NT2/D1 (cell line): ENCODE results near the gene SIPA1L2.

Experiments used
- DNase-seq: peaks from one replicate; pipeline ENCODE4 v3.0.0-alpha.2; 2011; ENCODE audit warnings: low read depth, low spot score
- H3K27me3 ChIP-seq: 2 replicates; pipeline ENCODE4 v1.6.0; 2011; ENCODE audit warnings: mild to moderate bottlenecking; ENCODE audit not compliant: insufficient read length, insufficient read depth
- H3K36me3 ChIP-seq: 2 replicates; pipeline ENCODE4 v1.6.1; 2011; ENCODE audit warnings: mild to moderate bottlenecking, low read length, mixed read lengths; ENCODE audit not compliant: insufficient read depth, insufficient read length
- H3K4me1 ChIP-seq: 2 replicates; pipeline ENCODE4 v1.5.1; 2011; ENCODE audit not compliant: insufficient read depth, insufficient read length
- H3K4me3 ChIP-seq: 2 replicates; pipeline ENCODE4 v1.5.1; 2011; ENCODE audit warnings: low read depth; ENCODE audit not compliant: insufficient read length
- H3K9ac ChIP-seq: 2 replicates; pipeline ENCODE4 v1.6.0; 2011; ENCODE audit warnings: low read depth; ENCODE audit not compliant: insufficient read length
- H3K9me3 ChIP-seq: 2 replicates; pipeline ENCODE4 v1.5.1; 2011; ENCODE audit warnings: mild to moderate bottlenecking, low read length; ENCODE audit not compliant: insufficient read depth
- SUZ12 ChIP-seq: IDR thresholded peaks from 2 replicates; pipeline ENCODE4 v1.6.1; 2011; ENCODE audit not compliant: insufficient read length, insufficient read depth; ENCODE audit errors: extremely low read depth
- YY1 ChIP-seq: IDR thresholded peaks from 2 replicates; pipeline ENCODE4 v1.6.1; 2011; ENCODE audit not compliant: insufficient read length, insufficient read depth
- ZNF274 ChIP-seq: IDR thresholded peaks from 2 replicates; pipeline ENCODE4 v1.6.1; 2011; ENCODE audit warnings: mild to moderate bottlenecking, low read depth, low read length

The SIPA1L2 gene

DNA sequence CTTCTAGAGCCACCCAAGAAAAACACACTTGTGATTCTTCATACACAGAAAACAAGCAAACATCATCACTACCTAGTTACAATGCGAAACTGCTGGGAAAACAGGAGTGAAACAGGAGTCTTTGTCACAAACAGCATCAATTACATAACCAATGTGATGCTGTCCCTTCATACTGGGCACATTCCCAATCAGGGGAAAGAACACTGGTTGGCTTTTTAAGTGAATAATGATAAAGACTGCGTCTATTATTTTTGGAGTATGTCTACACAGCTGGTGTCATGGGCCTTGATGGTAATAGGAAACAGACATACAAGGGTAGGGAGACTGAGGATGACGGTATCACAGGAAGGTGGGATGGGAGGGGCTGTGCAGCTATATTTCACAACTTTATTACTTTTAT is 43.3 kb downstream of the SIPA1L2 start:
- DNase-seq: no peak
- Histone ChIP-seq H3K9ac (no peak overlapping the region), H3K4me3 (no peak overlapping the region), H3K36me3 (peaks cover 4% of the 10 kb centered on the region), H3K4me1 (no peaks in the 10 kb centered on the region), H3K27me3 (no peaks in the 10 kb centered on the region), H3K9me3 (0 out of 2 replicates have a peak, but pooled peaks cover 5% of the 10 kb centered on the region)
- TF ChIP-seq YY1 (no peak), SUZ12 (no peak), ZNF274 (no peak)

DNA sequence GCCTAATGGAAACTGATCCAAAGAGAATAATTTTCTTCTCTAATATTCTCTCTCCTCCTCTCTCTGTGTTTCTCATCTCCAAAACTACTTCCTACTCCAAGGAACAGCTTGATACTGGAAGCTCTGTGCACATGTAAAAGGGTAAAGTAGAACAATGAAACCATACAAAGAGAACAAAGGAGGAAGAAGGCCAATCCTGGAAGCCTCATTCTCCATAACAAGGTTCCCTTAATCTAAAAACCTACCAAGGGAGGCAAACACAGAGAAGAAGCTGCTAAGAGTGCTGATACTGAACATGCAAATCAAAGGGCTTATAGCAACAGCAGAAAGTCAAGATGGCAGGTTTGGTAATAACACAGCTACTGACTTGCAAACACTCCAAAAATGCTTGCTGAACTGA is 44.4 kb downstream of the SIPA1L2 start:
- H3K9ac ChIP-seq: no peak overlapping the region
- no peaks in the 10 kb centered on the region for H3K36me3 ChIP-seq
- TF ChIP-seq SUZ12 (no peak), ZNF274 (no peak), YY1 (no peak)
- no peak overlapping the region for H3K4me3 ChIP-seq
- peak; percentile 30 for DNase-seq
- H3K27me3 ChIP-seq: no peaks in the 10 kb centered on the region
- 0 out of 2 replicates have a peak, but pooled peaks cover 5% of the 10 kb centered on the region for H3K9me3 ChIP-seq
- peaks cover 6% of the 10 kb centered on the region for H3K4me1 ChIP-seq

DNA sequence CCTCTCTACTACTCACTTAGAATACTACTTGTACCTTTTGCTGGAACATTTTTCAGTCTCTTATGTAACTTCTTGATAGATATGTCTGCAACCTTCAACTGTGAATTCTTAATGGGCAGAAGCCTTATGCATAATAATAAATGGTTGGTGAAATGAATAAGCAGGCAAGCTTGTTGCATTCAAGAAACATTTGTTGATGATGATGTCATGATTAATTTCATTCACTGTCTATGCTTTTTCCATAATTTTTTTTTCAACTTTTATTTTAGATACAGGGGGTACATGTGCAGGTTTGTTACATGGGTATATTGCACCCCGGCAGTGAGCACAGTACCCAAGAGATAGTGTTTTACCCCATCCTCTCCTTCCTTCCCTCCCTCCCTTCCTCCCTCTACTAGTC is 48.0 kb downstream of the SIPA1L2 start:
- no peaks in the 10 kb centered on the region for H3K9me3 ChIP-seq
- peaks cover 11% of the 10 kb centered on the region for H3K4me1 ChIP-seq
- H3K36me3 ChIP-seq: no peaks in the 10 kb centered on the region
- H3K4me3 ChIP-seq: no peak overlapping the region
- no peaks in the 10 kb centered on the region for H3K27me3 ChIP-seq
- H3K9ac ChIP-seq: no peak overlapping the region
- TF ChIP-seq ZNF274: no peak
- no peak for TF ChIP-seq SUZ12
- TF ChIP-seq YY1: no peak
- no peak for DNase-seq
